GM12873 (cell line): ENCODE measurements around the gene TIMM50.

ENCODE experiments used
- TF ChIP-seq, protein P1 (sequence below): IDR thresholded peaks from 2 replicates; pipeline ENCODE4 v1.5.1; 2012; ENCODE audit warnings: low read depth, mild to moderate bottlenecking, moderate library complexity, low read length, control low read depth; ENCODE audit not compliant: insufficient read depth; ENCODE audit errors: missing control alignments

The TIMM50 gene

DNA sequence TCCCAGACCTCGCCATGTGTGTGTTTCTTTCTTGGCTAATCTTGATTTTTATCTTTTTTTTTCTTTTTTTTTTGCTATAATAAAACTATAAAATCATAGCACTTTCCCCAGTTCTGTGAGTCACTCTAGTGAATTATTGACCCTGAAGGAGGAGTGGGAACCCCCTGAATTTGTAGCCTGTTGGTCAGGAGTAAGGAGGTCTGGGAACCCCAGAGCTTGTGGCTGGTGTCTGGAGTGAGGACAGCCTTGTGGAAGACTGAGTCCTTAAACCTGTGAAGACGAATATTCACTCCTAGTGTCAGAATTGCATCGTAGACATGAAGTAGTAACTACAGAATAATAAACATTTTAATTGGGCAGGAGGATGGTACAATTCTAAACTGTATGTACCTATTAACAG is 44.6 kb downstream of the TIMM50 start:
- TF ChIP-seq, protein P1, sequence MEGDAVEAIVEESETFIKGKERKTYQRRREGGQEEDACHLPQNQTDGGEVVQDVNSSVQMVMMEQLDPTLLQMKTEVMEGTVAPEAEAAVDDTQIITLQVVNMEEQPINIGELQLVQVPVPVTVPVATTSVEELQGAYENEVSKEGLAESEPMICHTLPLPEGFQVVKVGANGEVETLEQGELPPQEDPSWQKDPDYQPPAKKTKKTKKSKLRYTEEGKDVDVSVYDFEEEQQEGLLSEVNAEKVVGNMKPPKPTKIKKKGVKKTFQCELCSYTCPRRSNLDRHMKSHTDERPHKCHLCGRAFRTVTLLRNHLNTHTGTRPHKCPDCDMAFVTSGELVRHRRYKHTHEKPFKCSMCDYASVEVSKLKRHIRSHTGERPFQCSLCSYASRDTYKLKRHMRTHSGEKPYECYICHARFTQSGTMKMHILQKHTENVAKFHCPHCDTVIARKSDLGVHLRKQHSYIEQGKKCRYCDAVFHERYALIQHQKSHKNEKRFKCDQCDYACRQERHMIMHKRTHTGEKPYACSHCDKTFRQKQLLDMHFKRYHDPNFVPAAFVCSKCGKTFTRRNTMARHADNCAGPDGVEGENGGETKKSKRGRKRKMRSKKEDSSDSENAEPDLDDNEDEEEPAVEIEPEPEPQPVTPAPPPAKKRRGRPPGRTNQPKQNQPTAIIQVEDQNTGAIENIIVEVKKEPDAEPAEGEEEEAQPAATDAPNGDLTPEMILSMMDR, result no peak

DNA sequence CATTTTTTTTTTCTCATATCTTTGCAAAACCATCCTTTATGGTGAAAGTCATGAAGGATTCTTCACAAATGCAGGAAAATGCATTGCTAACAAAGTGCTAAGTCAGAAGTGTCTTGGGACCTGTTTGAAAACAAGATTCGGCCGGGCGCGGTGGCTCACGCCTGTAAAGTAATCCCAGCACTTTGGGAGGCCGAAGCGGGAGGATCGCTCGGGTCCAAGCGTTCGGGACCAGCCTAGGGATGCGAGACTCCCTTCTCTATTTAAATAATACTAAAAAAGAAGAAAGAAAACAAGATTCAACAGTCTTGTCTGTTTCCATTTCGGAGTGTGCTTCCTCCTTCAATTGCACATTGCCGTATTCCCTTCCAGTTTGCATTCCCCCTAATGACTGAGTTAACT is 51.2 kb downstream of the TIMM50 start:
- TF ChIP-seq, protein P1, result no peak

GRCh38 chr19:39532233-39533002 is 51.8 kb downstream of the TIMM50 start, which contains the start of gene EID2B:
EID2B (minus strand) TSS chr19:39532852; CDS start chr19:39532802, 50 bp downstream.
- TF ChIP-seq, protein P1, result peak; percentile 100

DNA sequence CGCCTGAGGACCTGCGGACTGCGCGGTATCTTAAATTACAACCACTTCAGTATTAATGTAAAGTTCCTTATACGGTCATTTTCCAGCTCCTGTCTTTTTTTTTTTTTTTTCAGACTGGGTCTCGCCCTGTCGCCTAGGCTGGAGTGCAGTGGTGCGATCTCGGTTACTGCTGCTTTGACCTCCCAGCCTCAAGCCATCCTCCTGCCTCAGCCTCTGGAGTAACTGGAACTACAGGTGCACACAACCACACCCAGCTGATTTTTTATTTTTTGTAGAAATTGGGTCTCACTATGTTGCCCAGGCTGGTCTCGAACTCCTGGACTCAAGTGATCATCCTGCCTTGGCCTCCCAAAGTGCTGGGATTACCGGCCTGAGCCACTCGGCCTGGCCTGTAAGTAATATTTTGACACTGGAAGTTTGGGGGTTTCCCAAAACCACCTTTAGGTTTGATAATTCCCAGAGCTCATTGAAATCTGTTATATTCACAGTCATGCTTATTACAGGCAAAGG is 52.4 kb downstream of the TIMM50 start:
- TF ChIP-seq, protein P1, result no peak

- TF ChIP-seq, protein P1, result no peak
These were observed 53.2 kb downstream of the TIMM50 start for GRCh38 chr19:39533791-39534190.

- TF ChIP-seq, protein P1, result no peak
These were observed 58.5 kb downstream of the TIMM50 start for GRCh38 chr19:39539165-39539517.

GRCh38 chr19:39539518-39540332 is 59.1 kb downstream of the TIMM50 start, which contains the start of gene EID2:
EID2 (minus strand) TSS chr19:39540161; CDS start chr19:39540079, 82 bp downstream.
- TF ChIP-seq, protein P1, result peak; percentile 87
